ENCODE results near the gene BRF1. TPM values are rescaled to one million over a fixed set of nuclear protein-coding genes. Genes with fewer than 3 reads are reported as not detected.

The BRF1 gene
- total and polyA plus RNA-seq, 2 of the 13 experiments (the other 11 are each of a cell fraction or from before 2014, with no cell fraction given) = 5.1 to 11.0 TPM

- Histone ChIP-seq H3K27me3 (ENCODE audit: control insufficient read depth in 1 of 2, insufficient read depth in 2 of 2, low read length in 2 of 2) (peaks cover 23 to 87% of the 10 kb centered on the region in 2 experiments), H3K9ac (ENCODE audit: insufficient read depth, low read depth, low read length) (no peak overlapping the region), H3K9me3 (ENCODE audit: low read length) (no peaks in the 10 kb centered on the region), H3K4me1 (ENCODE audit: insufficient read depth, low read length) (peaks cover 8% of the 10 kb centered on the region; the same call in 1 of the 2 replicates), H4K20me1 (ENCODE audit: insufficient read depth, low read length) (0 out of 2 replicates have a peak, but pooled peaks cover 3% of the 10 kb centered on the region), H3K27ac (ENCODE audit: extremely low read length, insufficient read depth, low read length) (no peak overlapping the region), H3K79me2 (ENCODE audit: insufficient read depth, low read length) (no peaks in the 10 kb centered on the region), H3K4me2 (ENCODE audit: low read depth, low read length) (no peak overlapping the region), H3K4me3 (replicated peaks in 1 of 3; ENCODE audit: insufficient read depth in 1 of 3, low read depth in 2 of 3, low read length in 3 of 3) (no peak overlapping the region), H3K36me3 (replicated peaks in 1 of 2; ENCODE audit: control insufficient read depth in 1 of 2, insufficient read depth in 2 of 2, low read length in 2 of 2) (no peaks in the 10 kb centered on the region), H2AFZ (ENCODE audit: low read length) (no peak overlapping the region)
- 12% methylated on average over 5 of the region's 15 CpGs for WGBS (ENCODE audit: low lambda C conversion rate)
- TF ChIP-seq FOXA3 (CRISPR knock-in tag; IDR thresholded peaks at IDR 0.05) (no peak), KDM3A (CRISPR knock-in tag; IDR thresholded peaks at IDR 0.05; ENCODE audit: low read depth) (no peak), GATAD2A (CRISPR knock-in tag; IDR thresholded peaks at IDR 0.05) (no peak), PRMT3 (CRISPR knock-in tag; IDR thresholded peaks at IDR 0.05; ENCODE audit: borderline replicate concordance, low read depth) (no peak)
- in situ Hi-C loops (cut with HindIII; ENCODE audit: extremely low pct_ligation_motif_present, low pct_unique_long_range_greater_than_20kb) = no loop called here
- DNase-seq (ENCODE audit: low spot score) (no peak), ATAC-seq (no peak), FAIRE-seq (no peak)
- BruUV-seq (replicated peaks) = no TSS peak
- intact Hi-C loops (cut with micrococcal nuclease; ENCODE audit: unreplicated experiment) = no loop called here
- ChIA-PET POLR2A (no interaction called here), CTCF (ENCODE audit: low intra/inter-chr PET ratio, low total read pairs) (no interaction called here)
These were observed 124.3 kb downstream of the BRF1 start for GRCh38 chr14:105176513-105176912.

- Histone ChIP-seq H4K20me1 (ENCODE audit: insufficient read depth, low read length) (0 out of 2 replicates have a peak, but pooled peaks cover 3% of the 10 kb centered on the region), H3K27me3 (ENCODE audit: control insufficient read depth in 1 of 2, insufficient read depth in 2 of 2, low read length in 2 of 2) (peaks cover 29 to 95% of the 10 kb centered on the region in 2 experiments), H3K4me2 (ENCODE audit: low read depth, low read length) (no peak overlapping the region), H3K4me1 (ENCODE audit: insufficient read depth, low read length) (no peaks in the 10 kb centered on the region), H3K4me3 (replicated peaks in 1 of 3; ENCODE audit: insufficient read depth in 1 of 3, low read depth in 2 of 3, low read length in 3 of 3) (no peak overlapping the region), H3K27ac (ENCODE audit: extremely low read length, insufficient read depth, low read length) (no peak overlapping the region), H3K36me3 (replicated peaks in 1 of 2; ENCODE audit: control insufficient read depth in 1 of 2, insufficient read depth in 2 of 2, low read length in 2 of 2) (no peaks in the 10 kb centered on the region), H3K79me2 (ENCODE audit: insufficient read depth, low read length) (no peaks in the 10 kb centered on the region), H3K9ac (ENCODE audit: insufficient read depth, low read depth, low read length) (no peak overlapping the region), H2AFZ (ENCODE audit: low read length) (no peak overlapping the region), H3K9me3 (ENCODE audit: low read length) (no peaks in the 10 kb centered on the region)
- no TSS peak for BruUV-seq (replicated peaks)
- in situ Hi-C loops (cut with HindIII; ENCODE audit: extremely low pct_ligation_motif_present, low pct_unique_long_range_greater_than_20kb) = no loop called here
- no peak for FAIRE-seq
- ChIA-PET POLR2A (no interaction called here), CTCF (ENCODE audit: low intra/inter-chr PET ratio, low total read pairs) (no interaction called here)
- intact Hi-C loops (cut with micrococcal nuclease; ENCODE audit: unreplicated experiment) = no loop called here
- DNase-seq (ENCODE audit: low spot score) = no peak
- 31% methylated on average over 20 of the region's 32 CpGs for WGBS (ENCODE audit: low lambda C conversion rate)
- no peak for ATAC-seq
- TF ChIP-seq DMTF1 (CRISPR knock-in tag; IDR thresholded peaks at IDR 0.05) (no peak), MLLT10 (CRISPR knock-in tag; IDR thresholded peaks at IDR 0.05) (no peak), HIC2 (CRISPR knock-in tag; IDR thresholded peaks at IDR 0.05; ENCODE audit: low read depth) (no peak), NKX3-1 (CRISPR knock-in tag; IDR thresholded peaks at IDR 0.05) (no peak), ZNF414 (CRISPR knock-in tag; IDR thresholded peaks at IDR 0.05) (no peak), AHR (CRISPR knock-in tag; IDR thresholded peaks at IDR 0.05) (no peak), ZNF468 (CRISPR knock-in tag; IDR thresholded peaks at IDR 0.05) (no peak), ZNF350 (CRISPR knock-in tag; IDR thresholded peaks at IDR 0.05; ENCODE audit: borderline replicate concordance, low read depth) (no peak), SIN3B (IDR thresholded peaks at IDR 0.05; ENCODE audit: low read length) (no peak)
These were observed 126.6 kb downstream of the BRF1 start for GRCh38 chr14:105173901-105174894.

All from HepG2 (cell line).